GM12801 (cell line): ENCODE data around the gene CENATAC.

Experiments used
- CTCF ChIP-seq: IDR thresholded peaks from one replicate; pipeline ENCODE4 v1.5.1; 2011; ENCODE audit warnings: control low read depth; ENCODE audit not compliant: insufficient read length; ENCODE audit errors: extremely low read depth

Gene CENATAC

DNA sequence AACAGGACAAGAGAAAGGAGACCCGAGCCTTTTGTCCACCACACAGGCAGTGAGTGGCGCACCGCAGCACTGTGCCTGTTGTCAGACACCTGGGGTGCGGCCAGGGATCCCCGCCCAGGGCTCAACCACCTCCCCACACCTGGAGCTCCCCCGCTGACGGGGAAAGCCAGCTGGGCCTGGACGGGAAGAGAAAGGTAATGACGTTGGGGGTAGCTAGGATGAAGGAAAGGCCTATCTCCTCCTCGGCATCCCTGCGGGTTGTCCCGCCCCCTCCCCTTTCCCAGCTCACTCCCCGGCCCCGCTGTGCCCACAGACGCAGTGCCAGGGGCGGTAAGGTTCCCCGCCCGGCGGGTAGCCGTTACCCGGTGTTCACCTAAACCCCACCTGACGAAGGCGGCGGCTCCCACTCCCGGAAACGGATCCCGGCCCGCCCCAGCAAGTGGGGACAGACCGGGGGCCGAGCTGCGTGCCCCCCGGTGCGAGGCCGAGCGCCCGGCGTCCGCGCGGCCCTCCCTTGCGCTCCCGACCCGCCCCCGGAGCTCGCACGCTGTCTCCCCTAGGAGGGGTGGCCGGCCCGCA is 58.6 kb downstream of the CENATAC start:
- no peak for TF ChIP-seq CTCF

- TF ChIP-seq CTCF, result no peak
These were observed 59.2 kb downstream of the CENATAC start, which contains the start of gene HYOU1 for GRCh38 chr11:119057000-119057769. HYOU1 (minus strand) TSS chr11:119057205; CDS start chr11:119056160, 1,045 bp downstream.

- no peak for TF ChIP-seq CTCF
These were observed 63.3 kb downstream of the CENATAC start for GRCh38 chr11:119061256-119061655.

GRCh38 chr11:119062779-119063178 is 64.8 kb downstream of the CENATAC start:
- no peak for TF ChIP-seq CTCF

- TF ChIP-seq CTCF, result no peak
These were observed 67.4 kb downstream of the CENATAC start for GRCh38 chr11:119065369-119065768.
